HCT116 (cell line): Measurements from ENCODE around the gene CSDE1. TPM values are rescaled to one million over a fixed set of nuclear protein-coding genes. Genes with fewer than 3 reads are reported as not detected.
"Not testable (repeated sequence)": the region's sequence is repeated elsewhere in the genome, so short reads cannot be mapped to it uniquely, and the experiment has no call there.

Experiments used
- ATAC-seq: fragments of 200-7000 bp; cut with Tn5 transposase; 2 replicates; pipeline ENCODE4 v1.9.1; 2020; ENCODE audit warnings: mild to moderate bottlenecking, moderate library complexity
- BruUV-seq: library from RNA; stranded (reverse); fragments of 400-500 nt; replicated peaks from 2 replicates; lab custom pipeline; 2021; lab: Mats Ljungman, UMichigan
- CTCF ChIA-PET: fragments of 300-600 bp; sonication (Branson Sonifier 250); formaldehyde crosslinking; loops from one replicate; lab custom pipeline; 2021; ENCODE audit warnings: antibody characterized with exemption; lab: Charles Lee
- POLR2A ChIA-PET: fragments of 300-600, 350-600 bp; sonication (Branson Sonifier 250); formaldehyde crosslinking; loops from one replicate; lab custom pipeline; 2021; ENCODE audit warnings: antibody characterized with exemption; lab: Charles Lee
- RAD21 ChIA-PET, 2 experiments: fragments of 300-600 bp; sonication (Branson Sonifier 250); formaldehyde crosslinking; loops; one replicate each; lab custom pipeline; 2023; ENCODE audit warnings: low total read pairs in 2 of 2; ENCODE audit not compliant: uncharacterized antibody in 2 of 2, unreplicated experiment in 2 of 2, low non-redundant PET in 1 of 2; lab: Charles Lee
- DNase-seq: peaks from one replicate; pipeline ENCODE4 v3.0.0-alpha.2; 2010; ENCODE audit warnings: low read depth, low spot score
- H2AFZ ChIP-seq: fragments of 200-600 bp; shearing (Covaris generic), sonication (generic); 2 replicates; pipeline ENCODE4 v1.6.1; 2017; ENCODE audit warnings: low read depth, mixed run types, mixed read lengths, antibody characterized with exemption, low read length; ENCODE audit not compliant: poor library complexity, severe bottlenecking
- H3K27ac ChIP-seq: 2 replicates; pipeline ENCODE4 v1.5.1; 2012; ENCODE audit warnings: low read depth, low read length
- H3K27me3 ChIP-seq: fragments of 200-600 bp; sonication (generic); 2 replicates; pipeline ENCODE4 v1.6.1; 2016; ENCODE audit warnings: mixed run types, low read length, mixed read lengths; ENCODE audit not compliant: insufficient read depth
- H3K36me3 ChIP-seq, 2 experiments: fragments of 200-500 bp in 1 of 2; fragments of 200-600 bp in 1 of 2; sonication (Bioruptor generic) in 1 of 2; sonication (generic) in 1 of 2; 2 replicates each; pipeline versions ENCODE4 v1.5.1 to v1.6.1; 2014 to 2016; ENCODE audit warnings: low read length in 2 of 2, inconsistent platforms in 1 of 2, mixed read lengths in 1 of 2, mixed run types in 1 of 2; ENCODE audit not compliant: insufficient read depth in 2 of 2, control insufficient read depth in 1 of 2
- H3K4me1 ChIP-seq, 2 experiments: fragments of 200-600 bp in 1 of 2; sonication (generic) in 1 of 2; 2 replicates each; pipeline versions ENCODE4 v1.5.1 to v1.6.1; 2012 to 2017; ENCODE audit warnings: low read length in 2 of 2, inconsistent platforms in 1 of 2, mild to moderate bottlenecking in 1 of 2, mixed read lengths in 1 of 2, mixed run types in 1 of 2, moderate library complexity in 1 of 2; ENCODE audit not compliant: insufficient read depth in 2 of 2, control insufficient read depth in 1 of 2
- H3K4me2 ChIP-seq: fragments of 200-600 bp; sonication (generic); 2 replicates; pipeline ENCODE4 v1.6.1; 2017; ENCODE audit warnings: mixed run types, low read length, mixed read lengths
- H3K4me3 ChIP-seq, 2 experiments: fragments of 200-600 bp in 1 of 2; sonication (generic) in 1 of 2; replicated peaks in 1 of 2; 2 replicates each; pipeline ENCODE4 v1.5.1; 2011 to 2016; ENCODE audit warnings: low read length in 2 of 2, control low read depth in 1 of 2, low read depth in 1 of 2, mild to moderate bottlenecking in 1 of 2, mixed read lengths in 1 of 2, mixed run types in 1 of 2
- H3K79me2 ChIP-seq: fragments of 200-600 bp; sonication (generic); 2 replicates; pipeline ENCODE4 v1.6.1; 2017; ENCODE audit warnings: mild to moderate bottlenecking, mixed run types, low read length, moderate library complexity, mixed read lengths; ENCODE audit not compliant: insufficient read depth
- H3K9ac ChIP-seq: fragments of 200-600 bp; sonication (generic); 2 replicates; pipeline ENCODE4 v1.6.1; 2016; ENCODE audit warnings: low read length, mixed read lengths
- H3K9me2 ChIP-seq: fragments of 200-600 bp; sonication (generic), shearing (Covaris generic); 2 replicates; pipeline ENCODE4 v1.6.1; 2017; ENCODE audit warnings: mixed run types, mild to moderate bottlenecking, moderate library complexity; ENCODE audit not compliant: insufficient read depth
- H3K9me3 ChIP-seq, 2 experiments: fragments of 200-500 bp in 1 of 2; fragments of 200-600 bp in 1 of 2; sonication (Bioruptor generic) in 1 of 2; sonication (generic) in 1 of 2; 2 replicates each; pipeline ENCODE4 v1.6.1; 2014 to 2017; ENCODE audit warnings: low read length in 2 of 2, mixed read lengths in 2 of 2, inconsistent platforms in 1 of 2, low read depth in 1 of 2, mild to moderate bottlenecking in 1 of 2, mixed run types in 1 of 2, moderate library complexity in 1 of 2; ENCODE audit not compliant: control insufficient read depth in 1 of 2, insufficient read depth in 1 of 2
- H4K20me1 ChIP-seq: fragments of 200-600 bp; sonication (generic), shearing (Covaris generic); 2 replicates; pipeline ENCODE4 v1.6.1; 2017; ENCODE audit warnings: mixed run types, mild to moderate bottlenecking, moderate library complexity; ENCODE audit not compliant: insufficient read depth
- CBX3 ChIP-seq: IDR thresholded peaks from 2 replicates; pipeline ENCODE4 v1.6.1; 2012; ENCODE audit warnings: low read depth
- CEBPB ChIP-seq: IDR thresholded peaks from 2 replicates; pipeline ENCODE4 v1.6.1; 2012; ENCODE audit warnings: low read depth
- ELF1 ChIP-seq: IDR thresholded peaks from 2 replicates; pipeline ENCODE4 v1.6.1; 2012; ENCODE audit warnings: low read depth, borderline replicate concordance
- EZH2phosphoT487 ChIP-seq: fragments of 200-600 bp; IDR thresholded peaks from 2 replicates; pipeline ENCODE4 v1.6.1; 2018; ENCODE audit warnings: antibody characterized with exemption, borderline replicate concordance
- FOSL1 ChIP-seq: IDR thresholded peaks from 2 replicates; pipeline ENCODE4 v1.6.1; 2012; ENCODE audit warnings: low read depth
- JUND ChIP-seq: IDR thresholded peaks from 2 replicates; pipeline ENCODE4 v1.6.1; 2012
- MAX ChIP-seq: IDR thresholded peaks from 2 replicates; pipeline ENCODE4 v1.6.1; 2012
- RAD21 ChIP-seq: IDR thresholded peaks from 2 replicates; pipeline ENCODE4 v1.6.1; 2012; ENCODE audit warnings: low read depth, mild to moderate bottlenecking
- SIN3A ChIP-seq: IDR thresholded peaks from 2 replicates; pipeline ENCODE4 v1.6.1; 2012; ENCODE audit warnings: low read depth
- SP1 ChIP-seq: IDR thresholded peaks from 2 replicates; pipeline ENCODE4 v1.6.1; 2012; ENCODE audit warnings: low read depth
- ZBTB33 ChIP-seq: IDR thresholded peaks from 2 replicates; pipeline ENCODE4 v1.6.1; 2011; ENCODE audit warnings: mild to moderate bottlenecking, low read length, moderate library complexity; ENCODE audit not compliant: insufficient replicate concordance; ENCODE audit errors: extremely low read depth
- ZNF274 ChIP-seq: fragments of 200-500 bp; sonication (Bioruptor generic); IDR thresholded peaks from 2 replicates; pipeline ENCODE4 v1.6.1; 2014; ENCODE audit warnings: mild to moderate bottlenecking, low read depth, low read length, inconsistent platforms
- intact Hi-C: fragments of 100-400 bp; cut with micrococcal nuclease; formaldehyde crosslinking; loops from 2 replicates; pipeline ENCODE4 v1.10.0; 2022
- total RNA-seq: library from RNA; stranded (reverse); gene quantifications from one replicate; pipeline ENCODE4 v1.2.1, GENCODE V29; 2021; ENCODE audit not compliant: unreplicated experiment

Gene CSDE1
- total RNA-seq, 1 experiment from 2014 or later, result 515 TPM

- ChIA-PET POLR2A (no interaction called here), RAD21 (no interaction called here), CTCF (no interaction called here)
- H3K27me3 ChIP-seq, result no peaks in the 10 kb centered on the region
- H3K27ac ChIP-seq, result no peak overlapping the region
- no peaks in the 10 kb centered on the region for H3K4me1 ChIP-seq
- H3K36me3 ChIP-seq, result no peaks in the 10 kb centered on the region
- no peak overlapping the region for H3K4me2 ChIP-seq
- no peak for ATAC-seq
- BruUV-seq, result no TSS peak
- H3K79me2 ChIP-seq, result no peaks in the 10 kb centered on the region
- intact Hi-C loops, result no loop called here
- H3K9me3 ChIP-seq, result no peaks in the 10 kb centered on the region
- no peak overlapping the region for H3K9ac ChIP-seq
- no peak overlapping the region for H2AFZ ChIP-seq
- no peak overlapping the region for H3K4me3 ChIP-seq
- H4K20me1 ChIP-seq, result no peaks in the 10 kb centered on the region
- TF ChIP-seq JUND (no peak), ELF1 (no peak), EZH2phosphoT487 (no peak), ZBTB33 (no peak), SP1 (no peak)
- DNase-seq, result no peak
- H3K9me2 ChIP-seq, result no peaks in the 10 kb centered on the region
These were observed 45.2 kb upstream of the CSDE1 start for GRCh38 chr1:114803001-114803400.

- no peaks in the 10 kb centered on the region for H4K20me1 ChIP-seq
- H3K9me2 ChIP-seq, result no peaks in the 10 kb centered on the region
- DNase-seq (no peak), ATAC-seq (no peak)
- H3K4me3 ChIP-seq, result no peak overlapping the region
- ChIA-PET POLR2A (no interaction called here), CTCF (no interaction called here)
- no peaks in the 10 kb centered on the region for H3K9me3 ChIP-seq
- no peak overlapping the region for H2AFZ ChIP-seq
- H3K79me2 ChIP-seq, result no peaks in the 10 kb centered on the region
- H3K9ac ChIP-seq, result no peak overlapping the region
- intact Hi-C loops, result no loop called here
- no peaks in the 10 kb centered on the region for H3K36me3 ChIP-seq
- no peak overlapping the region for H3K27ac ChIP-seq
- H3K4me2 ChIP-seq, result no peak overlapping the region
- no TSS peak for BruUV-seq
- TF ChIP-seq EZH2phosphoT487 (no peak), ELF1 (no peak), FOSL1 (no peak), RAD21 (no peak), CBX3 (no peak), ZNF274 (no peak), CEBPB (no peak), SIN3A (no peak), MAX (no peak), JUND (no peak)
- TF ChIP-seq, all 23 proteins: peak for 0
- Histone ChIP-seq H3K4me1 (no peaks in the 10 kb centered on the region), H3K27me3 (no peaks in the 10 kb centered on the region)
- RAD21 ChIA-PET, result no interaction called here
These were observed 36.3 kb upstream of the CSDE1 start for GRCh38 chr1:114794038-114794437.

GRCh38 chr1:114790581-114790980 is 32.8 kb upstream of the CSDE1 start:
- BruUV-seq, POLR2A ChIA-PET, H3K27me3 ChIP-seq, H3K79me2 ChIP-seq, ATAC-seq, intact Hi-C loops, H3K4me3 ChIP-seq, H3K4me1 ChIP-seq, DNase-seq, CTCF ChIA-PET, H4K20me1 ChIP-seq, H3K9me2 ChIP-seq, H3K27ac ChIP-seq, H3K36me3 ChIP-seq, H3K4me2 ChIP-seq, H2AFZ ChIP-seq, H3K9ac ChIP-seq, H3K9me3 ChIP-seq, RAD21 ChIA-PET: not testable (repeated sequence)
